Measurements from ENCODE around the gene RFX3. TPM values are rescaled to one million over a fixed set of nuclear protein-coding genes. Genes with fewer than 3 reads are reported as not detected.

Gene RFX3
- total RNA-seq, 2 donors from 2014 or later = 10.9 to 15.5 TPM

DNA sequence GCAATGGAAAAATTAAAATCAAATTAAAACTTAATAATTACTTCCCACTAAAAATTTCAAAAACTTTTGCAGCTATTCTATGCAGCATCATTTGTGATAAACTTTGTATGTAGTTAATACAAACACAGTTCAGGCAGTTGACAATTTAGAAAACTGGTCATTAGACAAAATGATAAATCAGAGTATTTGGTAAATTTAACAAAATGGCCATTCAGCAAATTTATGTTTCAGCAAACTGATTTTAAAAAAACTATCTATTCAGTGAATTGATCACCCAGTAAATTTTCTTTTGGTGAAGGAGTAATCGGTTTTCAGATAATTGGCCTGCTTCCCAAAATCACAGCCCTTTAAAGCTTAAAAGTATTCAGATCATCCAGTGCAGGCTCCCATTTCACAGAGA, 116.3 kb downstream of the RFX3 start:
- TF ChIP-seq POLR2A (IDR thresholded peaks at IDR 0.05) (no peak), POLR2AphosphoS5 (IDR thresholded peaks at IDR 0.05) (no peak)
- TF ChIP-seq, protein P1, sequence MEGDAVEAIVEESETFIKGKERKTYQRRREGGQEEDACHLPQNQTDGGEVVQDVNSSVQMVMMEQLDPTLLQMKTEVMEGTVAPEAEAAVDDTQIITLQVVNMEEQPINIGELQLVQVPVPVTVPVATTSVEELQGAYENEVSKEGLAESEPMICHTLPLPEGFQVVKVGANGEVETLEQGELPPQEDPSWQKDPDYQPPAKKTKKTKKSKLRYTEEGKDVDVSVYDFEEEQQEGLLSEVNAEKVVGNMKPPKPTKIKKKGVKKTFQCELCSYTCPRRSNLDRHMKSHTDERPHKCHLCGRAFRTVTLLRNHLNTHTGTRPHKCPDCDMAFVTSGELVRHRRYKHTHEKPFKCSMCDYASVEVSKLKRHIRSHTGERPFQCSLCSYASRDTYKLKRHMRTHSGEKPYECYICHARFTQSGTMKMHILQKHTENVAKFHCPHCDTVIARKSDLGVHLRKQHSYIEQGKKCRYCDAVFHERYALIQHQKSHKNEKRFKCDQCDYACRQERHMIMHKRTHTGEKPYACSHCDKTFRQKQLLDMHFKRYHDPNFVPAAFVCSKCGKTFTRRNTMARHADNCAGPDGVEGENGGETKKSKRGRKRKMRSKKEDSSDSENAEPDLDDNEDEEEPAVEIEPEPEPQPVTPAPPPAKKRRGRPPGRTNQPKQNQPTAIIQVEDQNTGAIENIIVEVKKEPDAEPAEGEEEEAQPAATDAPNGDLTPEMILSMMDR (IDR thresholded peaks at IDR 0.05) = no peak
- Histone ChIP-seq H3K4me1 (replicated peaks) (no peaks in the 10 kb centered on the region), H3K36me3 (no peaks in the 10 kb centered on the region), H3K27me3 (replicated peaks; ENCODE audit: insufficient read depth) (no peaks in the 10 kb centered on the region), H3K9me3 (no peaks in the 10 kb centered on the region), H3K4me3 (no peak overlapping the region), H3K27ac (no peak overlapping the region)
- intact Hi-C loops (cut with DNase I) = no loop called here
- WGBS = 96% methylated on average over 1 of the region's 1 CpG
- no peak for DNase-seq (ENCODE audit: low spot score)

DNA sequence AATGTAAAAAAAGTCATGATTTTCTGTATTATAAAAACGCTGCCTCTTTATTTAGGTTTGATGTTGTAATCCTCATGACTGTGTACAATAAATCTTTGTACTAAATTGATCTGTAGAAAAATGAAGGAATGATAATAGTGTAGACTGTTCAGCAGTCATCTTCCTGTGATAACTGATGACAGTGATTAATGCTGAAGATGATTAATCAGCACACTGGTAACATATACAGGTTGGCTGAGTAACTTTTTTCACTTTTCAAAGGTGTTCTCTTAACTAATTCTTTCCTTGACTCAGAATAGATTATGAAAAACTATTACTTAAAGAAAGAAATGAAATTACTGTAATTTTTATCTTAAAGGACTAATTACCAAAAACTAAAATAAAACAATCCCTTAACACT, 122.5 kb downstream of the RFX3 start:
- H3K27me3 ChIP-seq (replicated peaks; ENCODE audit: insufficient read depth) = no peaks in the 10 kb centered on the region
- no peak for TF ChIP-seq POLR2A (IDR thresholded peaks at IDR 0.05)
- TF ChIP-seq, protein P1 (IDR thresholded peaks at IDR 0.05) = no peak
- TF ChIP-seq POLR2AphosphoS5 (IDR thresholded peaks at IDR 0.05) = no peak
- DNase-seq (ENCODE audit: low spot score) = no peak
- intact Hi-C loops (cut with DNase I) = no loop called here
- no peaks in the 10 kb centered on the region for H3K36me3 ChIP-seq
- 55% methylated on average over 1 of the region's 1 CpG for WGBS
- no peak overlapping the region for H3K4me3 ChIP-seq
- no peaks in the 10 kb centered on the region for H3K9me3 ChIP-seq
- H3K4me1 ChIP-seq (replicated peaks) = no peaks in the 10 kb centered on the region
- no peak overlapping the region for H3K27ac ChIP-seq

DNA sequence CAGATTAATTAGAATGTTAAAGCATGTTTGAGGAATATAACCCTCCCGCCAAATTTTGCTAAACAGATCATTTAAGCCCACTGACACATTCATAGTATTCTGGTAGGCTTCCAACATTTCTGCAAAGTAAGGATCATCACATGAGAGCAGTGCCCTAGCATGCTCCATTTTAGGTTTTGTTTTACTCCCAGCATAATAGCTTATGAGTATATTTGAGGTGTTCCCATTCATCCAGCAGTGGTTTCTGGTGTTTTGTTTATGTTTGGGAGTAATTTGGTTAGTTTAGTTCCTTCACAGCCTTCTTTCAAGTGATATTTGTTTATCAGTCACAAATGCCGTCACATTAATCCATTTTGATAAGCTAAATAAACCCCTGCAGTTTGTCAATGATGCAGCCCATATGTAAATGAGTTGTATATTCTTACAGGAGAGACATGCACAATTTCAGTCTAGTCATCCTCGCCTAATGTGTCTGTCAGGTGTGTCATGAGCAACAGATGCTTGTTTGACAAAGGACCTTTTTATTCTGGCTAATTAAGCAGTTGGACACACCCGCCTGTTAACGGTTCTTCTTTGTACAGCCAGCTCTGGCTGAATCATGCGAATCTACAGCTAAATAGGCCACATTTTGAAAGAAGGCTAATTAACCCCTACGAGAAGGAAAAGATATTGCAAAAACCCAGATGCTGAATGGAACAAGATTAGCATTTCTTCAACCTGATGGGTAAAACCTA, 124.4 kb downstream of the RFX3 start:
- 70% methylated on average over 7 of the region's 7 CpGs for WGBS
- intact Hi-C loops (cut with DNase I) = no loop called here

DNA sequence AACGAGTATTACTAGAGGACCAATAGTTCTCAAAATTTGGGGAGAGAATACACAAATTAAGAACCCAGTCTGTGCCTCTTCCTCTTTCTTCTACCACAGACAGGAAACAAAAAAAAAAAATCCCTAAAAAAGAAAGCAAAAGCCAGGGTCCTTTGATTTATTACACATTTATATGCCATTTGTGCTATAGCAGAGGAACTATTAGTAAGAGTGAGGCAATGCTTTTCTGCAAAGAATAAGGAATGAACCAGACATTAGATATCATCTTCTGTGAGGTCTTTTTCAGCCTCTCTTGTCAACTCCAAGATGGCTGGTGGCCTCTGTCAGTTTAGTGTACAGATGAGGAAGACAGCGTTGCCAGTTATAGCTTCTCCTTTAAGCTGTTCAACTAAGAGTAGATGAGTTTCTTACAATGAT, 127.6 kb downstream of the RFX3 start:
- no peak for DNase-seq (ENCODE audit: low spot score)
- TF ChIP-seq, protein P1 (IDR thresholded peaks at IDR 0.05) = no peak
- TF ChIP-seq POLR2A (IDR thresholded peaks at IDR 0.05) = no peak
- no peak for TF ChIP-seq POLR2AphosphoS5 (IDR thresholded peaks at IDR 0.05)
- H3K4me3 ChIP-seq = no peak overlapping the region
- H3K27ac ChIP-seq = no peak overlapping the region
- intact Hi-C loops (cut with DNase I) = no loop called here
- 84% methylated on average over 2 of the region's 2 CpGs for WGBS
- H3K9me3 ChIP-seq = no peaks in the 10 kb centered on the region
- H3K36me3 ChIP-seq = no peaks in the 10 kb centered on the region
- no peaks in the 10 kb centered on the region for H3K4me1 ChIP-seq (replicated peaks)
- H3K27me3 ChIP-seq (replicated peaks; ENCODE audit: insufficient read depth) = no peaks in the 10 kb centered on the region

More for the DNA sequence above, 124.4 kb downstream of the RFX3 start:
- no peak for DNase-seq (ENCODE audit: low spot score)
- Histone ChIP-seq H3K4me3 (no peak overlapping the region), H3K4me1 (replicated peaks) (no peaks in the 10 kb centered on the region), H3K27ac (no peak overlapping the region), H3K9me3 (no peaks in the 10 kb centered on the region), H3K27me3 (replicated peaks; ENCODE audit: insufficient read depth) (no peaks in the 10 kb centered on the region), H3K36me3 (no peaks in the 10 kb centered on the region)
- TF ChIP-seq POLR2A (IDR thresholded peaks at IDR 0.05) (no peak), POLR2AphosphoS5 (IDR thresholded peaks at IDR 0.05) (no peak)
- TF ChIP-seq, protein P1 (IDR thresholded peaks at IDR 0.05) = no peak

- no peak for DNase-seq (ENCODE audit: low spot score)
- no peaks in the 10 kb centered on the region for H3K36me3 ChIP-seq
- intact Hi-C loops (cut with DNase I) = no loop called here
- TF ChIP-seq POLR2A (IDR thresholded peaks at IDR 0.05) (no peak), POLR2AphosphoS5 (IDR thresholded peaks at IDR 0.05) (no peak)
- TF ChIP-seq, protein P1 (IDR thresholded peaks at IDR 0.05) = no peak
- no peaks in the 10 kb centered on the region for H3K4me1 ChIP-seq (replicated peaks)
- no peak overlapping the region for H3K27ac ChIP-seq
- H3K27me3 ChIP-seq (replicated peaks; ENCODE audit: insufficient read depth) = no peaks in the 10 kb centered on the region
- H3K9me3 ChIP-seq = no peaks in the 10 kb centered on the region
- no peak overlapping the region for H3K4me3 ChIP-seq
- WGBS = 91% methylated on average over 2 of the region's 2 CpGs
Observed at GRCh38 chr9:3397766-3398165, 128.0 kb downstream of the RFX3 start.
